HepG2 (cell line): ENCODE data around the gene NGEF. TPM values are rescaled to one million over a fixed set of nuclear protein-coding genes. Genes with fewer than 3 reads are reported as not detected.

ENCODE experiments used
- ATF3 ChIP-seq: sonication (generic); formaldehyde crosslinking; IDR thresholded peaks from 2 replicates; pipeline ENCODE4 v1.4.0; 2020; ENCODE audit warnings: missing genetic modification reagents
- BRD4 ChIP-seq: sonication (generic); formaldehyde crosslinking; IDR thresholded peaks from 2 replicates; pipeline ENCODE4 v1.4.0; 2020; ENCODE audit warnings: missing genetic modification reagents
- ELF1 ChIP-seq: sonication (generic); formaldehyde crosslinking; IDR thresholded peaks from 2 replicates; pipeline ENCODE4 v1.4.0; 2020; ENCODE audit warnings: missing genetic modification reagents
- FOXO1 ChIP-seq: sonication (generic); formaldehyde crosslinking; IDR thresholded peaks from 2 replicates; pipeline ENCODE4 v1.4.0; 2020; ENCODE audit warnings: missing genetic modification reagents
- KLF12 ChIP-seq: sonication (generic); formaldehyde crosslinking; IDR thresholded peaks from 2 replicates; pipeline ENCODE4 v1.4.0; 2020; ENCODE audit warnings: missing genetic modification reagents, borderline replicate concordance
- MIXL1 ChIP-seq: IDR thresholded peaks from 2 replicates; pipeline ENCODE4 v1.6.1; 2016
- MTF1 ChIP-seq: sonication (generic); formaldehyde crosslinking; IDR thresholded peaks from 2 replicates; pipeline ENCODE4 v1.5.0; 2020; ENCODE audit warnings: missing genetic modification reagents
- NFKB2 ChIP-seq: sonication (generic); formaldehyde crosslinking; IDR thresholded peaks from 2 replicates; pipeline ENCODE4 v1.4.0; 2020; ENCODE audit warnings: missing genetic modification reagents, borderline replicate concordance
- PAXIP1 ChIP-seq: sonication (generic); formaldehyde crosslinking; conservative IDR thresholded peaks from 2 replicates; pipeline ENCODE4 v1.4.0; 2020; ENCODE audit warnings: mild to moderate bottlenecking, missing genetic modification reagents, moderate library complexity
- SAP130 ChIP-seq: IDR thresholded peaks from 2 replicates; pipeline ENCODE4 v1.6.1; 2016; ENCODE audit warnings: low read depth
- TMF1 ChIP-seq: sonication (generic); formaldehyde crosslinking; IDR thresholded peaks from 2 replicates; pipeline ENCODE4 v1.8.1; 2022; ENCODE audit warnings: low read depth, missing genetic modification reagents
- TOPORS ChIP-seq: sonication (generic); formaldehyde crosslinking; IDR thresholded peaks from 2 replicates; pipeline ENCODE4 v1.8.0; 2023; ENCODE audit warnings: mild to moderate bottlenecking, missing genetic modification reagents
- ZNF253 ChIP-seq: sonication (generic); formaldehyde crosslinking; IDR thresholded peaks from 2 replicates; pipeline ENCODE4 v1.8.0; 2022; ENCODE audit warnings: mild to moderate bottlenecking, missing genetic modification reagents, borderline replicate concordance
- ZNF280D ChIP-seq: sonication (generic); formaldehyde crosslinking; IDR thresholded peaks from 2 replicates; pipeline ENCODE4 v1.5.1; 2020; ENCODE audit warnings: mild to moderate bottlenecking, missing genetic modification reagents
- ZNF713 ChIP-seq: sonication (generic); formaldehyde crosslinking; IDR thresholded peaks from 2 replicates; pipeline ENCODE4 v1.4.0; 2020; ENCODE audit warnings: mild to moderate bottlenecking, missing genetic modification reagents
- ZNF850 ChIP-seq: sonication (generic); formaldehyde crosslinking; conservative IDR thresholded peaks from 2 replicates; pipeline ENCODE4 v1.9.0; 2021; ENCODE audit warnings: mild to moderate bottlenecking, missing genetic modification reagents
- polyA plus RNA-seq, 8 experiments: library from polyadenylated mRNA; depleted of rRNA in 3 of 8; stranded (reverse) in 7 of 8; unstranded in 1 of 8; fragments of >200 nt; fragmentation: Illumina TruSeq in 4 of 8; extraction: Trizol in 4 of 8; gene quantifications; 2 replicates each; pipeline versions ENCODE4 v1.2.1 to v1.2.3, GENCODE V29; 2011 to 2016; ENCODE audit warnings: low read depth in 4 of 8, missing spikeins in 1 of 8, mixed read lengths in 1 of 8; ENCODE audit not compliant: insufficient read depth in 1 of 8
- total RNA-seq, 5 experiments: library from RNA; depleted of rRNA; stranded (reverse); fragments of >200 nt; fragmentation: Illumina TruSeq; extraction: Trizol; gene quantifications; 2 replicates each; pipeline ENCODE4 v1.2.3, GENCODE V29; 2016; ENCODE audit warnings: low read depth in 1 of 5
- TF ChIP-seq, protein P1 (sequence below): sonication (generic); formaldehyde crosslinking; IDR thresholded peaks from 2 replicates; pipeline ENCODE4 v1.5.1; 2020; ENCODE audit warnings: missing genetic modification reagents, mild to moderate bottlenecking, borderline replicate concordance
- TF ChIP-seq, protein P2 (sequence below): sonication (generic); formaldehyde crosslinking; IDR thresholded peaks from 2 replicates; pipeline ENCODE4 v1.5.0; 2020; ENCODE audit warnings: mild to moderate bottlenecking, low read depth, missing genetic modification reagents, borderline replicate concordance
- TF ChIP-seq, protein P3 (sequence below): sonication (generic); formaldehyde crosslinking; IDR thresholded peaks from 2 replicates; pipeline ENCODE4 v1.4.0; 2020; ENCODE audit warnings: mild to moderate bottlenecking, low read depth, missing genetic modification reagents

NGEF gene
- total and polyA plus RNA-seq, 2 of the 13 experiments (the other 11 are each of a cell fraction or from before 2014, with no cell fraction given), result 14.4 to 36.9 TPM

DNA sequence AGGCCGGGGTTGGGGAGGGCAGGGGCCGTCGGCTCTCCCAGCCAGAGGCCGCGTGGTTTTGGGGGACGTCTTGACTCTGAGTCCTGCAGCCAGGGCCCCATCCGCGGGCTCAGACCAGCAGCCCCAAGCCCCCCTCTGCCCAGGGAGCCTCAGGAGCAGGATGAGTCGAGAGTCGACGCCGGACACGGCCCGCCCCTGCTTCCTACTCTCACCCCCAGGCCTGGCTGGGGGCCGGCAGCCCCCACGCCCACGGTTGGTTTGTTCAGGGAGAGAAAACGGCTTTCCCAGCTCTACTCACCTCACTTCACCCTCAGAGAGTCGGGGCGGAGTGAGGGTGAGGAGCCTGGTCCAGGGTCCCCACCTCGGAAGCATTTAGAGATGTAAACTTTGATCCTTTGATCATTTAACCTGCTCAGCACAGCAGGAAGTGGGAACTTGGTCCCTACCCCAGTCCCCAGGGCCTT lies 136.0 kb downstream of the NGEF start (continued):
- no peak for TF ChIP-seq ZNF713
- TF ChIP-seq ZNF850 (CRISPR knock-in tag), result no peak
- TF ChIP-seq, protein P1, sequence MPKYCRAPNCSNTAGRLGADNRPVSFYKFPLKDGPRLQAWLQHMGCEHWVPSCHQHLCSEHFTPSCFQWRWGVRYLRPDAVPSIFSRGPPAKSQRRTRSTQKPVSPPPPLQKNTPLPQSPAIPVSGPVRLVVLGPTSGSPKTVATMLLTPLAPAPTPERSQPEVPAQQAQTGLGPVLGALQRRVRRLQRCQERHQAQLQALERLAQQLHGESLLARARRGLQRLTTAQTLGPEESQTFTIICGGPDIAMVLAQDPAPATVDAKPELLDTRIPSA, result no peak
- TF ChIP-seq FOXO1 (CRISPR knock-in tag), result no peak
- TF ChIP-seq ZNF280D, result no peak
- no peak for TF ChIP-seq MIXL1 (CRISPR knock-in tag)
- peak; percentile 55; the same call in 1 of the 2 replicates for TF ChIP-seq NFKB2 (CRISPR knock-in tag)
- TF ChIP-seq MTF1 (CRISPR knock-in tag), result no peak
- no peak for TF ChIP-seq KLF12 (CRISPR knock-in tag)
- no peak for TF ChIP-seq TMF1 (CRISPR knock-in tag)
- TF ChIP-seq PAXIP1 (CRISPR knock-in tag), result peak; percentile 58
- TF ChIP-seq, protein P2, sequence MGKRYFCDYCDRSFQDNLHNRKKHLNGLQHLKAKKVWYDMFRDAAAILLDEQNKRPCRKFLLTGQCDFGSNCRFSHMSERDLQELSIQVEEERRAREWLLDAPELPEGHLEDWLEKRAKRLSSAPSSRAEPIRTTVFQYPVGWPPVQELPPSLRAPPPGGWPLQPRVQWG (CRISPR knock-in tag), result no peak
- TF ChIP-seq, protein P3, sequence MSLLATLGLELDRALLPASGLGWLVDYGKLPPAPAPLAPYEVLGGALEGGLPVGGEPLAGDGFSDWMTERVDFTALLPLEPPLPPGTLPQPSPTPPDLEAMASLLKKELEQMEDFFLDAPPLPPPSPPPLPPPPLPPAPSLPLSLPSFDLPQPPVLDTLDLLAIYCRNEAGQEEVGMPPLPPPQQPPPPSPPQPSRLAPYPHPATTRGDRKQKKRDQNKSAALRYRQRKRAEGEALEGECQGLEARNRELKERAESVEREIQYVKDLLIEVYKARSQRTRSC (CRISPR knock-in tag), result no peak
- TF ChIP-seq ATF3 (CRISPR knock-in tag), result no peak
- no peak for TF ChIP-seq BRD4 (CRISPR knock-in tag)
- no peak; the same call in 1 of the 2 replicates for TF ChIP-seq ELF1 (CRISPR knock-in tag)
- TF ChIP-seq ZNF253, result no peak
- TF ChIP-seq TOPORS (CRISPR knock-in tag), result no peak; the same call in 1 of the 2 replicates
- no peak; the same call in 1 of the 2 replicates for TF ChIP-seq SAP130 (CRISPR knock-in tag)
